ENCODE measurements around the gene CRLF1.

Gene CRLF1

DNA sequence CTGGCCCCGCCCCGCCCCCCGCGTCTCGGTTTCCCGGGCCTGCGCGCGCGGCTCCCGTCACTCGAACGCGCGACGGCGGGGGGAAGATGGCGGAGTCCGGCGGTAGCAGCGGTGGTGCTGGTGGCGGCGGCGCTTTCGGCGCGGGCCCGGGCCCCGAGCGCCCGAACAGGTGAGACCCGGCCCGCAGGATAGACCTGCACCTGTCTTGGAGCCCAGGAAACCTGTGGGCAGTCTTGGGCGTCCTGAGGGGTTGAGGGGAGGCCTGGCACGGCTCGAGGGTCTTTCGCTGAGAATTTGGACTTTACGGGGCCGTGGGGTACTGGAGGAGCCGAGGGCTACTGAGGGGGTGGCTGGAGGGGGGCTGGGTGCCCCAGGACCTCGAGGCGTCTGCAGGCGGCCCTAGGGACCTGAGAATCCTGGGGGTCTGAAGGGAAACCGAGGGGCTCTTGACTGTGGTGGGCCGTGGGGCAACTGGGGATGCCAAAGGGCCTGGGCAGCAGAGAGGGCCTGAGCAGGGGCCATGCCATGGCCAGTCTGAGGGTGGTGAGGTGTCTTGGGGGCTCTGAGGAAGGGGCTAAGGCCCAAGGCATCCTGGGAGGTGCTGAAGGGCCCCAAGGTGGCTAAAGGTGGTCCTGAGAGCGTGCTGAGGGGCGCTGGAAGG is 30.5 kb upstream of the CRLF1 start, which contains the start of gene KLHL26:
TSS of gene KLHL26 (plus strand) at position 60 of the 661 bp plus-strand sequence. CDS start at position 87, 27 bp downstream.
- DNase-seq, result no peak

DNA sequence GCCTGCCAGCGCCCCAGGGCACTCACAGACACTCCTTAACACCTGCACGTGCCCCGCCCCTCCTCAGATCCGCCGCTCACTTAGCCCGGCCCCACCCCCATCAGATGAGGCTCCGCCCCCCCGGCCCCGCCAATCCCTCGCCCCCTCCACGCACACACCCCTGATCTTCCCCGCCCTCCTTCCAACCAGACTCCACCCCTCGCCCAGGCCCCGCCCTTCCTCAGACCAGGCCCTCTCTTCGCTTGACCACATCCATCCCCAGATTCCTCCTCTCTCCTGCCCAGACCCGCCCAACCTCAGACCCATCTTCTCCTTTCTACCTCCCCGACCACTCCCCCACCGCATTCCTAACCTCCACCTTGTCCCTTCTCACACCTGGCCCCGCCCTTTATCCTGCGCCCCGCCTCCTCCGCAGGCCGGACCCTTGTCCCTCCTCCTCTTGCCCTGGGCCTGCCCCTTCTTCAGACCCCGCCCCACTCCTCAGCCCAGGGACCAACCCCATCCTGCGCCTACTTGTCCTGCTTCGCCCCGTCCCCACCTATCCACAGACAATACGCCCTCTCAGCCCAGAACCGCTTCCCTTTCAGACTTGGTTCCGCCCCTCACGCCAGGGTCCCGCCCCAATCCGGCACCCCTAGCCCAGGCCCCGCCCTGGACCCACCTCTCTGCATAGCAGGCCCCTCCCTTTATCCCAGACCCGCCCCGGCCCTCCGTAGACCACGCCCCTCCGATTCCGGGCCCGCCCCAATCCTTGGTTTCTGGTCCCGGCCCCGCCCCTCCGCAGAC is 29.8 kb upstream of the CRLF1 start:
- DNase-seq, result peak; percentile 34 to 99 (median 95)

DNA sequence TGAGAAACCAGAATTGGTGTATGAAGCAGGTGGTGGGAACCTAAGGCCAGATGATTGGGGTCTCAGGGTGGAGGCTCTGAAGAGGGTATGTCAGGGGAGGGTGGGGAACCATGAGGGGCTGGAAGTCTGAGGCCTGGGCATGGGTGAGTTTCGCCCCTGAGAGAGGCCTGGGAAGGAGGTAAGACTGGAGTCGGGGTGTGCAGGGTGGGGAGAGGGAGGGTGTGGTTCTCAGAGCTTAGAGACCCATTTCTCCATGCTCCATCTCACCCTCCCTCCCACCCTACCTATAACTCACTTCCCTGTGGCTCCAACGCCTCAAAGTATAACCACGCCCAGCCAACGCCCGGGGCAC is 29.2 kb upstream of the CRLF1 start:
- DNase-seq, result peak in 1 of 58 donors; percentile 56

DNA sequence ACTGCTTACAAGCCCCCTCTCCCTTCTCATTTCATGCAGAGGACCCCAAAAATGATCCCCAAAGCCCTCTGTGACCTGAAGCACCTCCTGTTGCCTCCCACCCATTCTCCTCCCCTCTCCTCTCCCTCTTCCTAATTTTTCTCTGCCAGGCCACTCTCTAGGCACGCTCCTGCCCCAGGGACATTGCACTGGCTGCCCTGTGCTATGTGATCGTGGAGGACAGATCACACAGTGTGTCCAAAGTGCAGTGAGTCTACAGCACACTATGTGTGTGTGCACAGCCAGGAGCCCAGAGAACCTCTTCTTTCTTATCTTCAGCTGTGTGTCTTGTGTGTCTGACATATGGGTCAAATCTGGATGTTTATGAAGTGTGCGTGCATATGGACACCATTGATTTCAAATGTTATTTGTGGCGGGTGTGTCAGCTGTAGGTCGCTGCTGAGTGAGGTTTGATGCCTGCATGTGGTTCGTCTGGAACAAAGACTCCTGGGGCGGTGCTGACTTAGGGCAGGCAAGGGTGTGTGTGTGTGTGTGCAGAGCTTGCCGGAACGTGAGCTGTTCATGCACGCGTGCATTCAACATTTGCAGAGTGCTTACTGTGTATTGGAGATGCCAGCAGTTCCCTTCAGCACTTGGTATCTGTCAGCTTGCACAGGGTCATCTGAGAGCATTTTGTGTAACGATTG is 28.2 kb upstream of the CRLF1 start:
- DNase-seq, result no peak

DNA sequence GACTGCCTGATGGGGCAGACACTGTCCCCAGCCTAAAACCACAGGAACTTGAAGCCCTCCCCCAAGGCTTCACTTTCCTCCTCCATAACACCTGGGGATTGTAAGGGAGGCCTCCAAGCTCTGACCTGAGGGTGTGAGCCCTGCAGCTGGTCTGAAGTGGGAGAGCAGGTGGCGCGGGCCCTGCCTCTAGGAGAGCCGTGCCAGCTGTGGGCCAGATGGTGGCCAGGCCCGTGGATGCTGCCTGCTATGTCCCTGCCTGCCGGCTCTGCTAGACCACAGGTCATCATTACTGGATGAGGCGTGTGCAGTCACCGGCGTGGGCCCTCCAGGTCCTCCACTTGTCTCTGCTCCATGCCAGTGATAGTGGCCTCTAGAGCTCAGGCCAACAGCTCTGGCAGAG is 26.7 kb upstream of the CRLF1 start:
- no peak for DNase-seq

DNA sequence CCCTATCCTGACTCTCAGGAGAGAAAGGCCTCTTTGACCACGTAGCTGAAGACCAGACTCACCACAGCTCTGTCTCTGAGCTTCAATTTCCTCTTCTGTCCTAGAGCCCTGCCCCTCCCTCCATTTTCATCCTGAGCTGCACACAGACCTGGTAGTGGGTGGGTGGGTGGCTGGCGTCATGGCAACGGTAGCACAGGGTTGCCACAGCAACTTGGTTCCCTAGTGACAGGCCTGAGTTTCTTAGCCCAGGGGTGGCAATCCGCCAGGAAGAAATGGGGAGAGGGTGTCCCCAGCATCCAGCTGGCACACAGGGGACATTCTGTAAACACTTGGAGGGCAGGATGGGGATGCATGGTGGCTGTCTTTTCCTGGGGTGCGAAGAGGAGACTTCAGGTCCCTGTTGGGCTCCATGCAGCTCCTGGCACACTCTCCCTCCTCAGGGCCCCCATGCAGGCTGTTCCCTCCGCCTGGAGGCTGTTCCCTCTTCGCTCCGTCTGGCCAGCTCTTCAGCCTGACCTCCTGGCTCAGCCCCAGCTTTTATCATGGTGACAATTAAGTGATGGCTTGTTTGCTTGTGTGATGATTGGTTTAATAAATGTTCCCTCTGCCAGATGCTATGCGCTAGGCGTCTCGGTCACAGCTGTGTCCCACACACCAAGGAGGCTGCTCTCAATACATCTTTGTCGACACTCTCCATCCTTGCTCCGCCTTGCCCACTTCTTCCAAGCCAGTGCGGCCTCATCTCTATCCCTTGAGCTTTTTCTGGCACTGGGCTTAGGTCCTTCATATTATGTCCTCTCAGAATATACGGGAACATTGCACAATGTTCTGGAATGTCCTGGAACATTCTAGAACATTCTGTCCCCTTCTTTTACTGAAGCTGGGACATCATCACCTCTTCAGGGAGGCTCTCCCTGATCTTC is 22.8 kb upstream of the CRLF1 start:
- peak in 39 of 58 donors; percentile 13 to 76 (median 48) for DNase-seq

DNA sequence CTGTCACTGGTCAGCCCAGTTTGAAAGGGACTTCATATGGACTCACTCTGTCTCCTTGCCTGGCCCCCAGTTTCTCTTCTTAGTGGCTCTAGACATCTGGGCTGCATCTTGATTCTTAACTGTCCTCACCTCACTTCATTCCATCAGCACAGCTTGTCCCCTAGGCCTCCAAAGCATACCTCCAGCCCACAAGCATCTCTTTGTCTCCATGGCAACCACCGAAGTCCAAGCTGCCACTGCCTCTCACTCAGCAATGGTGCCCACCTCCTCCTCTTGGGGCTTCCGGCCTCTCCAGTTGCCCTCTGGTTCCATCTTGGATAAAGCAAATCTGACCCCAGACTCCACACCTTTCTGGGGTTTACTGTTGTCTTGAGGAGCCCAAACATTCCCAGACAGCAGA is 20.3 kb upstream of the CRLF1 start:
- peak in 12 of 58 donors; percentile 8 to 47 (median 26) for DNase-seq

DNA sequence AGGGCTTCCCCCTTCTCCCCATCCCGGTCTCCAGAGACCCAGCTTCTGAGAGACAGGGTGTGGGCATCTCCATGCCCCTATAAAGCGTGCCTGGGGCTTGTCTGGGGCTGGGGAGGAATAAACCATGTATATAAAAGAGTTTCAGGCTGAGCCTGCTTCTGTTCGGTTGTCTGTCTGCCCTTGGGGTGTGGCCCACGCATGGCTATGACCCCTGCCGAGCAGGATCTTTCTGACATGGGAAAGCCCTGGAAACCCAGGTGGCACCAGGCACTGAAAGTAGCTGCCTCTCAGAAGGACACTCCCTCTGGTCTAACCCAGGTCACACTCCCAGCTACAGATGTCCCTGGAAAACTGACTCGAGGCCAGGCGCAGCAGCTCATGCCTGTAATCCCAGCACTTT is 14.3 kb upstream of the CRLF1 start:
- DNase-seq, result no peak

DNA sequence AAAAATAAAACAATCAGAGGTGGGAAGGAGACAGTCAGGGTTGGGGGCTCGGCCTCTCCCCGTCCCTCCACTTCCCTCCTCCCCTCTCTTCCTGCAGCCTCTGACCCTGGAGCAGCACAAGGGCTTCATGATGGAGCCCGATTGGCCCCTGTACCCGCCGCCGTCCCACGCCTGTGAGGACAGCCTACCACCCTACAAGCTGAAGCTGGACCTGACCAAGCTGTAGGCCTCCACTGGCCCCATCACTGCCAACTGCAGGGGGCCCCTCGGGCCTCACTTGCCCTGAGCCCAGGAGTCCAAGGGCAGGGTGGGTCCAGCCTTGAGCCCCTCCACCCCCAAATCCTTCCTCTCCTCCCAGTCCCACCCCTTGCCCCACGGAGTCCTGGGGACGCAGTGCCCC is 13.7 kb upstream of the CRLF1 start:
- no peak for DNase-seq

DNA sequence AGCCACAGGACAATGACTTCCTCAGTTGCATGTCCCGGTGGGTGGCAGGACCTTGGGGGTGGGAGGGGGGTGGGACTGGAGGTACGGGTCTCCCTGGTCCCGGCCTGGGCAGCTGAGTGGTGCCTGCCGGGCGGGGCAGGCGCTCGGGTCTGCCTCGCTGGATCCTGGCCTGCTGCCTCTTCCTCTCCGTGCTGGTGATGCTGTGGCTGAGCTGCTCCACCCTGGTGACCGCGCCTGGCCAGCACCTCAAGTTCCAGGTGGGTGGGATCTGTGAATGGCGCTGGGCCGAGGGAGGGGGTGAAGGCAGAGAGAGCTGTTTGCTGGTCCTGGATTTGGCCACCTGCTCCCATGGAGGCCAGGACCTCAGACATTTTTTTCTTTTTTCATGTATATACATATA is 11.6 kb upstream of the CRLF1 start:
- DNase-seq, result no peak

DNA sequence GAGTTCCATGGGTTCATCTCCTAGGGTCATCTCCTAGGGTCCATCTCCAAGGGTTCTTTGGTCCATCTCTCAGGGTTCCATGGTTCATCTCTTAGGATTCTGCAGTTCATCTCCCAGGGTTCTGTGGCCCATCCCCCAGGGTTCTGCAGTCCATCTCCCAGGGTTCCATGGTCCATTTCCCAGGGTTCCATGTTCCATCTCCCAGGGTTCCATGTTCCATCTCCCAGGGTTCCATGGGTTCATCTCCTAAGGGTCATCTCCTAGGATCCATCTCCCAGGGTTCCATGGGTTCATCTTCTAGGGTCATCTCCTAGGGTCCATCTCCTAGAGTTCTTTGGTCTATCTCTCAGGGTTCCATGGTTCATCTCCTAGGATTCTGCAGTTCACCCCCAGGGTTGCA is 11.0 kb upstream of the CRLF1 start:
- no peak for DNase-seq

DNA sequence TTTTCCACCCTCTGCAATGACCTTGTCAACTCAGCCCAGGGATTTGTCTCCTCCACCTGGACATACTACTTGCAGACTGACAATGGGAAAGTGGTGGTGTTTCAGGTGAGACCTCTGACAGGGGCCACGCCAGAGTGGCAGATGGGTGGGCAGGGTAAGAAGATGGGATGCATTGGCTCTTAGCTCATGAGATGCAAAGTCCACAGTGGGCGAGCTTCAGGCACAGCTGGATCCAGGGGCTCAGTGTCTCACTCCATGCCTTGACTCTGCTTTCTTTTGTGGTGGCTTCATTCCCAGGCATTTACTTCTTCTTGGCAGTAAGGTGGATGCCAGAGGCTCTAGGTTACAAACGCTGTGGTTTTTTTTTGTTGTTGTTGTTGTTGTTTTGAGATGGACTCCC is 9.4 kb upstream of the CRLF1 start:
- no peak for DNase-seq

DNA sequence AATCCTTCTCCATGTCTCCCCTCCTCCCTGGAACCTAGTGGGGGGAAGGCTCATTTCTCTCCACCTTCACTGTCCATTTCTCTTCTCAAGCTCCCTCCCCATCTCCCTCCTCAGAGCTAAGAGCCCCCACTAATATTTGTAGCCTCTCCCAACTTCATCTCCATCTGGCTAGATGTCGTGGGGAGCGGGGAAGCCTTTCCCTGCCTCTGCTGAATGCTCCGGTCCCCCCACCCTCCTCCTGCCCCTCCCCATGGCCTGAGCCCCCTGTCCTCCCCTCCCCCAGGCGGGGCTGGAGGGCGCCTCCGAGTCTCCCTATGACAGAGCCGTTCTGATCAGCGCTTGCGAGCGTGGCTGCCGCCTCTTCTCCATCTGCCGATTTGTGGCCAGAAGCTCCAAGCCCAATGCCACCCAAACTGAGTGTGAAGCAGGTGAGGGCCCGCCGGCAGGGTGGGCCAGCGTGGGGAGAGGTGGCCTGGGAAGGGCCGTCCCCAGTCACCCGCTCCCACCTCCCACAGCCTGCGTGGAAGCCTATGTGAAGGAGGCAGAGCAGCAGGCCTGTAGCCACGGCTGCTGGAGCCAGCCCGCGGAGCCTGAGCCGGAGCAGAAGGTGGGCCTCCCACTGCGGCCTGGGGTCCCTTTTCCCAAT is 7.1 kb upstream of the CRLF1 start:
- peak in 5 of 58 donors; percentile 9 to 29 (median 27) for DNase-seq

DNA sequence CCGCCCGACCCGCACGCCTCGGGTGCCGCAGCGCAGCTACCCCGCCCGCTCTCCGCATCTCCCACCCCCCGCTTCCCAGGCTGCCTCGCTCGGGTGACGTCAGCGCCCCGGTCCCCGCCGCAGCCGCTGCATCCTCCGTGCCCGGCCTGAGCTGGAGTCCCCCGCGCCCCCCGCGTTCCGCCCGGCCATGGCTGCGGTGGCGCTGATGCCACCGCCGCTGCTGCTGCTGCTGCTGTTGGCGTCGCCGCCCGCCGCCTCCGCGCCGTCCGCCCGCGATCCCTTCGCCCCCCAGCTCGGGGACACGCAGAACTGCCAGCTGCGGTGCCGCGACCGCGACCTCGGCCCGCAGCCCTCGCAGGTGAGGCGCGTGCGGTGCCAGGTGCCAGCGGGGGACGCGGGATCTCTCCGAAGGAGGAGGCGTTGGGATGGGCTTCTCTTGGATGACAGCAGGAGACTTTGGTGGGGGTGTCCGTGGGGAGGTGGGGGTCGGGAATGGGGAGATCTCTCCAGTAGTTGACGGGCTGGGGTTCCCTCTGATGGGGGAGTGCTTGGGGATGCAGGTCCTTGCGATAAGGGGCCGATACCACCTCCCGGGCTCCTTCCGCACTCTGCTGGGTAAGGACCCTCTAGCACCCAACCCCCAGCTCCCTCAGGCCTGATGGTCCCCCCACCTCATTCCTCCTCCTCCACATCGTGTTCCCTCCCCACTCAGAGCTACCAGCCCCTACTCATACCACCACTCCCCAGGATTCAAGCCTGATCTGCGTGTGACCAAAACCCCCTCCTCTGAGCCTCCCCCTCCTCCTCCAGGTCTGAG is 6.4 kb upstream of the CRLF1 start, which contains the start of gene TMEM59L:
TSS of gene TMEM59L (plus strand) at position 99 of the 817 bp plus-strand sequence. CDS start at position 188, 89 bp downstream.
- DNase-seq, result peak in 52 of 58 donors; percentile 13 to 81 (median 47)

DNA sequence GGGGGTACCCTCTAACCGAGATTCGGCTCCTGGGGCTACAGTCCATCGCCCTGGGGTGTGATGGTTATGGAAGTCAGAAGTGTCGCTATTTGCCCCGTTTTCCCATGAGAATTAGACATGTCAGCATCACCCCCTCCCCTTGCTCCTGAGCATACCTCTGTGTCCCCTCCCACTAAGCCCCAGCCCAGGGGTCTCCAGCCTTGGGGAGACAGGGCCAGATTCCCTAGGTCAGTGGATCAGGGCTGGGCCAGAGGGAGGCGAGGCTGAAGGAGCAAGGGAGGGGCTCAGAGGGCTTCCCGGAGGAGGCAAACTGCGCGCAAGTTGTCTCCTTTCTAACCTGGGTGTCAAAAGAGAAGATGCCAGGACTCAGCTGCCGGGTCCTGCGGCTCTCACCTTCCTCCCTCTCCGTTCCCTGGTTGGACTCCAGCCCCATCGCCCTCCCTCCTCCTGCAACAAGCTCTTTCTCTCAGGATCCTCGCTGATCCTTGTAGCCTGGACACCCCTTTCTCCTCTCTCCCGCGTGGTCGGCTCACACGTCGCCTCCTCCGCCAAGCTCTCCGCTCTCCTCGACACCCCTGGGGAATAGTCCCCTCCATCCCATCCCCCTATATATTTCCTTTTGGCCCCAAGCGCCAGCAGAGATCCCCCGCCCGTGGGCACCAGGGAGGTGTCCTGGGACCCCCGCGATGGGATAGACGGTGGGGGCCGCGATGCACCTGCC is 5.6 kb upstream of the CRLF1 start:
- DNase-seq, result peak in 4 of 58 donors; percentile 30 to 67 (median 45)

DNA sequence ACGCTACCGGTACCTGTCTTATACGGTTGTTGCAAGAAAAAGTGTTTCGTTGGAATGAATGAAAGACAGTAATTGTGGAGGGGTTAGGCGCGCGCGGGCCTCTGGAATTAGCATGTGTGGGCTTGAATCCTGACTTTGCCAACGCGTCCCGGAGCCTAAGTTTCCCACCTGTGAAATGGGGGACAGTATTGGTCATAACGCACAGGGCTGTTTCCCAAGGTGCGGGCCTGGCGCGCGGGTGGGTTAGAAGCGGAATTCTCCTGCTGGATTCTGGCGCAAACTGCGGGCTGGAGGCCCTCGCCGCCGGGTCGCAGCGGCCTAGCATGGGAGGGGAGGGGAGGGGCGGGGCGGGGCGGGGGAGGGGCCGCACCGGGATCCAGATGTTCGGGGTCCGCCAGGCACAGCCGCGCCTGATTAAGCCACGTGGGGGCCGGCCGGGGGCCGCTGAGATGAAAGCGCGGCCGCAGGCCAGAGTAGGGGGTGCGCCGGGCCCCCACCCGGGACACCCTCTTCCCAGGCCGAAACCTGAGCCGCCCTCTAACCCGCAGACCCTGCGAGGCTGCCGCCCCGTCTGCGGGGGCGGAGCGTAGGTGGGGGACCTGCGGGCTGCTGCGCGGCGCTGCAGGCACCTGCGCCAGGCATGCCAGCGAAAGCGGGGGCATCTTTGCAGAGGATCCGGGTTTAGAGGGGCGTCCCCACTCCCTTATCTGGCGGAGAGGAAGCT is 4.9 kb upstream of the CRLF1 start:
- no peak for DNase-seq

DNA sequence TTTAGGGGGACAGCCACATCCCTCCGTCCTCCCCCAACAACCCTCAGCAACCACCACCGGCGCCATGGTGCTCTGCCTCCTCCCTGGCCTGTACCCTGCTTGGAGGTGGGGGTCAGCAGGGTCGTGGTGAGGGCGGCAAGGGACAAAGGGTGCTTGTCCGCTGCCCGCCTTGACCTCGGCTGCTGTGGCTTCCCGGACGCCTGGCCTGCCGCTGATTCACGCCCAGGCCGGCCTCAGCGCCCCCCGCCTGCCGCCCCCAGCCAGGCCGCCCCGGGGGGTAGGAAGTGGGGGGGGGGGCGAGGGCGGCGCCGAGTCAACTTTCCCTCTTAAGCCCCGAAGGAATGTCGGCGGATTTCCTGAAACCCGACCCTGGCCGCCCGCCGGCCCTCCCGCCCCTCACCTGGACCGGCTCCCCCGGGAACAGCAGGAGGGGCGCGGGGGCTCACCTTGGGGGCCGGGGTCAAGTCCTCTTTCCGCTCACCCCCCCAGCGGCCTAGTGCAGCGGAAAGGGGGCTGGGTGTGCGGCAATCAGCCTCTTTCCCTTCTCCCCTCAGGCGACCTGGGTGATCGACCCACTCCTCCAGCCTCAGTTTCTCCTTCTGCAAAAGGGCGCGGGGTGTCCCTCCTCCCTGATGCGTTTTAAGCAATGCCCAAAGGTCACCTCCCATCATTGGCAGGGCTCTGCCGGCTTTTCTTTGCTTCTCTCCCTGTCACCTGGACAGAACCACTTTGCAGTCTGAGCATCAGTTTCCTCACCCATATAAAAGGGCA is 4.1 kb upstream of the CRLF1 start:
- DNase-seq, result no peak

DNA sequence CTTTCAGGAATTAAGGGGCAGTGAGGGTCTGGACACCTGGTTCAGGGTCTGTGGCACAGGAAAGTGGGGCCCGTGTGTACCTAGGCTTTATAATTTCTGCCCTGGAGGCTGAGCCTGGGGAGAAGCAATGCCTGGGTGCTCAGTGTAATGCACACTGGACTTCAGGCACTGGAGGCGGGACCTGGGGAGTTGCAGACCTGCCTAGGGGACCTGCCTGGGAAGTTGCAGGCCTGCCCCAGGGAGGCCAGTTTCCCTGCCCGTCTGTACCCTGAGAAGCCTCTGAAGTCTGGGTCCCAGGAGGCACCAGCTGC is 3.6 kb upstream of the CRLF1 start:
- no peak for DNase-seq
